HepG2 (cell line): Measurements from ENCODE around the gene APOA1. TPM values are rescaled to one million over a fixed set of nuclear protein-coding genes. Genes with fewer than 3 reads are reported as not detected.

ENCODE experiments used
- ATAC-seq: fragments of 200-7000 bp; cut with Tn5 transposase; 3 replicates; pipeline ENCODE4 v1.9.1; 2020; ENCODE audit warnings: mild to moderate bottlenecking, moderate library complexity
- BruUV-seq: library from RNA; stranded (reverse); fragments of 400-500 nt; replicated peaks from 2 replicates; lab custom pipeline; 2021; lab: Mats Ljungman, UMichigan
- CTCF ChIA-PET: fragments of 300-600 bp; formaldehyde crosslinking; extraction: SDS; loops from one replicate; lab custom pipeline; 2021; ENCODE audit warnings: low total read pairs, inconsistent platforms, low intra/inter-chr PET ratio; lab: Yijun Ruan, JAX
- POLR2A ChIA-PET: fragments of 350-600 bp; sonication (Branson Sonifier 250); formaldehyde crosslinking; loops from one replicate; lab custom pipeline; 2020; ENCODE audit warnings: antibody characterized with exemption, inconsistent platforms; lab: Yijun Ruan, JAX
- DNase-seq: peaks from one replicate; pipeline ENCODE4 v3.0.0-alpha.2; 2015; ENCODE audit warnings: low spot score
- FAIRE-seq: peaks from 3 replicates; lab custom pipeline; 2011; peaks lifted over from hg19 to GRCh38; lab: Jason Lieb, UNC
- H2AFZ ChIP-seq: one replicate; pipeline ENCODE4 v1.6.1; 2011; ENCODE audit warnings: low read length, inconsistent platforms
- H3K27ac ChIP-seq: fragments of 300-600 bp; 3 replicates; pipeline ENCODE4 v1.8.0; 2011; ENCODE audit warnings: mixed run types, mild to moderate bottlenecking, mixed read lengths, low read length, inconsistent platforms; ENCODE audit not compliant: insufficient read depth; ENCODE audit errors: extremely low read length
- H3K27me3 ChIP-seq, 2 experiments: fragments of 200-600 bp in 1 of 2; 2 replicates in 1 of 2; 3 replicates in 1 of 2; pipeline versions ENCODE4 v1.6.0 to v1.8.0; 2011; ENCODE audit warnings: low read length in 2 of 2, mild to moderate bottlenecking in 2 of 2, moderate library complexity in 2 of 2, inconsistent platforms in 1 of 2; ENCODE audit not compliant: insufficient read depth in 2 of 2, control insufficient read depth in 1 of 2
- H3K36me3 ChIP-seq, 2 experiments: fragments of 200-600 bp in 1 of 2; replicated peaks in 1 of 2; 2 replicates in 1 of 2; 3 replicates in 1 of 2; pipeline versions ENCODE4 v1.5.1 to v1.8.0; 2011; ENCODE audit warnings: low read length in 2 of 2, inconsistent platforms in 1 of 2; ENCODE audit not compliant: insufficient read depth in 2 of 2, control insufficient read depth in 1 of 2
- H3K4me1 ChIP-seq: 2 replicates; pipeline ENCODE4 v1.5.1; 2012; ENCODE audit warnings: low read length, inconsistent platforms; ENCODE audit not compliant: insufficient read depth
- H3K4me2 ChIP-seq: 2 replicates; pipeline ENCODE4 v1.6.0; 2011; ENCODE audit warnings: low read depth, low read length, inconsistent platforms
- H3K4me3 ChIP-seq, 3 experiments: fragments of 200-600 bp in 1 of 3; sonication (generic), shearing (Covaris generic) in 1 of 3; replicated peaks in 1 of 3; 2 replicates each; pipeline ENCODE4 v1.5.1; 2011 to 2016; ENCODE audit warnings: low read length in 3 of 3, inconsistent platforms in 2 of 3, low read depth in 2 of 3, mild to moderate bottlenecking in 2 of 3, control low read depth in 1 of 3, mixed read lengths in 1 of 3; ENCODE audit not compliant: insufficient read depth in 1 of 3
- H3K79me2 ChIP-seq: one replicate; pipeline ENCODE4 v1.6.1; 2011; ENCODE audit warnings: low read length, inconsistent platforms; ENCODE audit not compliant: insufficient read depth
- H3K9ac ChIP-seq: 2 replicates; pipeline ENCODE4 v1.6.0; 2011; ENCODE audit warnings: mild to moderate bottlenecking, low read depth, low read length, inconsistent platforms; ENCODE audit not compliant: insufficient read depth
- H3K9me3 ChIP-seq: 2 replicates; pipeline ENCODE4 v1.5.1; 2012; ENCODE audit warnings: mild to moderate bottlenecking, low read length
- H4K20me1 ChIP-seq: 2 replicates; pipeline ENCODE4 v1.6.0; 2011; ENCODE audit warnings: inconsistent platforms, mild to moderate bottlenecking, low read length, moderate library complexity; ENCODE audit not compliant: insufficient read depth
- HCFC1 ChIP-seq: fragments of 150-350 bp; IDR thresholded peaks from 2 replicates; pipeline ENCODE4 v1.6.1; 2014; ENCODE audit warnings: low read depth, low read length
- RBM22 ChIP-seq: fragments of 200-400 bp; formaldehyde crosslinking; optimal IDR thresholded peaks from 2 replicates; pipeline ENCODE3; 2017; ENCODE audit warnings: mild to moderate bottlenecking, low read length, moderate library complexity
- ZNF253 ChIP-seq: sonication (generic); formaldehyde crosslinking; IDR thresholded peaks from 2 replicates; pipeline ENCODE4 v1.8.0; 2022; ENCODE audit warnings: mild to moderate bottlenecking, missing genetic modification reagents, borderline replicate concordance
- ZNF713 ChIP-seq: sonication (generic); formaldehyde crosslinking; IDR thresholded peaks from 2 replicates; pipeline ENCODE4 v1.4.0; 2020; ENCODE audit warnings: mild to moderate bottlenecking, missing genetic modification reagents
- WGBS: methylation state at CpG from one replicate; pipeline ENCODE4 v1.1.6; 2017; ENCODE audit warnings: low lambda C conversion rate; 5-methylcytosine and 5-hydroxymethylcytosine counted together
- in situ Hi-C: cut with HindIII; loops from 2 replicates; pipeline ENCODE4 v1.10.0; 2017; ENCODE audit warnings: low pct_unique_long_range_greater_than_20kb; ENCODE audit not compliant: extremely low pct_ligation_motif_present
- intact Hi-C: fragments of 100-400 bp; cut with micrococcal nuclease; formaldehyde crosslinking; loops from one replicate; pipeline ENCODE4 v1.10.0; 2022; ENCODE audit not compliant: unreplicated experiment
- polyA plus RNA-seq, 8 experiments: library from polyadenylated mRNA; depleted of rRNA in 3 of 8; stranded (reverse) in 7 of 8; unstranded in 1 of 8; fragments of >200 nt; fragmentation: Illumina TruSeq in 4 of 8; extraction: Trizol in 4 of 8; gene quantifications; 2 replicates each; pipeline versions ENCODE4 v1.2.1 to v1.2.3, GENCODE V29; 2011 to 2016; ENCODE audit warnings: low read depth in 4 of 8, missing spikeins in 1 of 8, mixed read lengths in 1 of 8; ENCODE audit not compliant: insufficient read depth in 1 of 8
- total RNA-seq, 5 experiments: library from RNA; depleted of rRNA; stranded (reverse); fragments of >200 nt; fragmentation: Illumina TruSeq; extraction: Trizol; gene quantifications; 2 replicates each; pipeline ENCODE4 v1.2.3, GENCODE V29; 2016; ENCODE audit warnings: low read depth in 1 of 5
- TF ChIP-seq, protein P1 (sequence below): sonication (generic); formaldehyde crosslinking; IDR thresholded peaks from 2 replicates; pipeline ENCODE4 v1.4.0; 2020; ENCODE audit warnings: mild to moderate bottlenecking, missing genetic modification reagents
- TF ChIP-seq, protein P2 (sequence below): sonication (generic); formaldehyde crosslinking; IDR thresholded peaks from 2 replicates; pipeline ENCODE4 v1.4.0; 2020; ENCODE audit warnings: mild to moderate bottlenecking, missing genetic modification reagents
- TF ChIP-seq, protein P3 (sequence below): sonication (generic); formaldehyde crosslinking; IDR thresholded peaks from 2 replicates; pipeline ENCODE4 v1.8.1; 2022; ENCODE audit warnings: low read depth, mild to moderate bottlenecking, missing genetic modification reagents

APOA1 gene
- total and polyA plus RNA-seq, 2 of the 13 experiments (the other 11 are each of a cell fraction or from before 2014, with no cell fraction given): 1,973 to 5,485 TPM

DNA sequence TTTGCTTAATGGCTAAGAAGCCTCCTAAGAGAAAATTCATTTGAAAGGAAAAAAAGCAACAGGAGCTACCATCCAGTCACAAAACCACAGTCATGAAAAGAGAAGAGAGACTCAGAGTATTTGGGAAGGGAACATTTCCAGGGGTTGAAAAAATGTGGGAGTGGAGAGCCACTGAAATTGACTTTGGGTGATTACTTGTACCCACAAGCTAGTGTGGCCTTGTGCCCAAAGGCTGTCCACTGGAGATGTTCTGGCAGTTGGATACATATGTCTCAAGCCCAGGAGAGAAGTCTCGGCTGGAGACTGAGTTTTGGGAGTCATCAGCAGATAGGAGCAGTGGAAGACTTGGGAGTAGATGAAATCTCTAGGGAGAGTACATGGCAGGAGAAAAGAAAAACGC, 42.6 kb downstream of the APOA1 start:
- no peak overlapping the region for H3K4me3 ChIP-seq
- H3K9me3 ChIP-seq: no peaks in the 10 kb centered on the region
- DNase-seq: no peak
- no peaks in the 10 kb centered on the region; a peak in 1 of 5 replicates for H3K27me3 ChIP-seq
- no peak overlapping the region for H3K9ac ChIP-seq
- H3K4me1 ChIP-seq: peaks cover 76% of the 10 kb centered on the region
- H3K79me2 ChIP-seq: peaks cover 13% of the 10 kb centered on the region
- ChIA-PET POLR2A (interaction anchor here (12.0 to 17.3 kb wide), 2 partner anchors 12 to 35 kb away, joined by 291 to 1365 read pairs; partner anchors contain the start of genes APOA1, APOA4 and APOC3), CTCF (no interaction called here)
- in situ Hi-C loops: loop anchor here (5.0 to 10.0 kb wide), 2 partner anchors 42 to 300 kb away; partner anchors contain the start of genes APOA1 and SIK3
- no peak overlapping the region for H3K4me2 ChIP-seq
- no peak overlapping the region for H2AFZ ChIP-seq
- ATAC-seq: no peak
- 98% methylated on average over 2 of the region's 2 CpGs for WGBS
- no TSS peak for BruUV-seq
- intact Hi-C loops: no loop called here
- no peak for FAIRE-seq
- TF ChIP-seq ZNF253 (CRISPR knock-in tag) (no peak), RBM22 (no peak), HCFC1 (no peak), ZNF713 (CRISPR knock-in tag) (no peak)
- TF ChIP-seq, protein P1, sequence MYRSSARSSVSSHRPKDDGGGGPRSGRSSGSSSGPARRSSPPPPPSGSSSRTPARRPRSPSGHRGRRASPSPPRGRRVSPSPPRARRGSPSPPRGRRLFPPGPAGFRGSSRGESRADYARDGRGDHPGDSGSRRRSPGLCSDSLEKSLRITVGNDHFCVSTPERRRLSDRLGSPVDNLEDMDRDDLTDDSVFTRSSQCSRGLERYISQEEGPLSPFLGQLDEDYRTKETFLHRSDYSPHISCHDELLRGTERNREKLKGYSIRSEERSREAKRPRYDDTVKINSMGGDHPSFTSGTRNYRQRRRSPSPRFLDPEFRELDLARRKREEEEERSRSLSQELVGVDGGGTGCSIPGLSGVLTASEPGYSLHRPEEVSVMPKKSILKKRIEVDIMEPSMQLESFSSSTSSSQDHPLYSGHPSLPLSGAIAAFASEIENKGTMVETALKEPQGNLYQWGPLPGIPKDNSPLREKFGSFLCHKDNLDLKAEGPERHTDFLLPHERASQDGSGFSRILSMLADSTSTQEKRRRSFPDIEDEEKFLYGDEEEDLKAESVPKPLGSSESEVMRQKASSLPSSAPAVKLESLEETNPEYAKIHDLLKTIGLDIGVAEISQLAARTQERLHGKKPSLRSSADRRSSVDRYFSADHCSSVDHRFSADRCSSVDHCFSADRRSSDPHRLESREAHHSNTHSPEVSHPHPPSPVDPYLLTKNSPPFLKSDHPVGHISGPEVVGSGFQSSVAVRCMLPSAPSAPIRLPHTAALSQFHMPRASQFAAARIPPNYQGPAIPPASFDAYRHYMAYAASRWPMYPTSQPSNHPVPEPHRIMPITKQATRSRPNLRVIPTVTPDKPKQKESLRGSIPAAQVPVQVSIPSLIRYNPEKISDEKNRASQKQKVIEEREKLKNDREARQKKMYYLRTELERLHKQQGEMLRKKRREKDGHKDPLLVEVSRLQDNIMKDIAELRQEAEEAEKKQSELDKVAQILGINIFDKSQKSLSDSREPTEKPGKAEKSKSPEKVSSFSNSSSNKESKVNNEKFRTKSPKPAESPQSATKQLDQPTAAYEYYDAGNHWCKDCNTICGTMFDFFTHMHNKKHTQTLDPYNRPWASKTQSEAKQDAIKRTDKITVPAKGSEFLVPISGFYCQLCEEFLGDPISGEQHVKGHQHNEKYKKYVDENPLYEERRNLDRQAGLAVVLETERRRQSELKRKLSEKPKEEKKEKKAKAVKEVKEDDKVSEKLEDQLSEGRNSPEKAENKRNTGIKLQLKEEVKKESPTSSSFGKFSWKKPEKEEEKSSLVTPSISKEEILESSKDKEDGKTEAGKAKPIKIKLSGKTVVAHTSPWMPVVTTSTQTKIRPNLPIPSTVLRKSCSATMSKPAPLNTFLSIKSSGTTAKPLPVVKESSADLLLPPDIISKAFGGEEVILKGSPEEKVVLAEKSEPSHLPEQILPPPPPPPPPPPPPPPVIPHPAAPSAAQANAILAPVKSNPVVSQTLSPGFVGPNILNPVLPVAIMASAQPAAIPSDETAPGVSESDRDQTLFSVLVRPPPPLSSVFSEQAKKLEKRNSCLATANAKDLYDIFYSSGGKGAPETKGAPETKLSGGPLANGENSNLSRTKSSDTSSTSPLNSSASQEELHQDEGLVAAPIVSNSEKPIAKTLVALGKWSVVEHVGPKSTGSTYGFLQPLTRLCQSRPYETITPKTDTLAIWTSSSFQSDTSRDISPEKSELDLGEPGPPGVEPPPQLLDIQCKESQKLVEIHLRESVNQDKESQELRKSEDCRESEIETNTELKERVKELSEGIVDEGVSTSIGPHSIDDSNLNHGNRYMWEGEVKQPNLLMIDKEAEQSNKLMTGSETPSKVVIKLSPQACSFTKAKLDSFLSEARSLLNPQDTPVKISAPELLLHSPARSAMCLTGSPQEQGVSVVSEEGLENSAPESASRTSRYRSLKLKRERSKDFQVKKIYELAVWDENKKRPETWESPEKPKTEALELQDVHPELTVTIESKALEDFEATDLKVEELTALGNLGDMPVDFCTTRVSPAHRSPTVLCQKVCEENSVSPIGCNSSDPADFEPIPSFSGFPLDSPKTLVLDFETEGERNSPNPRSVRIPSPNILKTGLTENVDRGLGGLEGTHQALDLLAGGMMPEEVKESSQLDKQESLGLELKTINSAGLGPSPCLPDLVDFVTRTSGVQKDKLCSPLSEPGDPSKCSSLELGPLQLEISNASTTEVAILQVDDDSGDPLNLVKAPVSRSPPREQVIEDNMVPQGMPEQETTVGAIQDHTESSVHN (CRISPR knock-in tag): no peak
- TF ChIP-seq, protein P2, sequence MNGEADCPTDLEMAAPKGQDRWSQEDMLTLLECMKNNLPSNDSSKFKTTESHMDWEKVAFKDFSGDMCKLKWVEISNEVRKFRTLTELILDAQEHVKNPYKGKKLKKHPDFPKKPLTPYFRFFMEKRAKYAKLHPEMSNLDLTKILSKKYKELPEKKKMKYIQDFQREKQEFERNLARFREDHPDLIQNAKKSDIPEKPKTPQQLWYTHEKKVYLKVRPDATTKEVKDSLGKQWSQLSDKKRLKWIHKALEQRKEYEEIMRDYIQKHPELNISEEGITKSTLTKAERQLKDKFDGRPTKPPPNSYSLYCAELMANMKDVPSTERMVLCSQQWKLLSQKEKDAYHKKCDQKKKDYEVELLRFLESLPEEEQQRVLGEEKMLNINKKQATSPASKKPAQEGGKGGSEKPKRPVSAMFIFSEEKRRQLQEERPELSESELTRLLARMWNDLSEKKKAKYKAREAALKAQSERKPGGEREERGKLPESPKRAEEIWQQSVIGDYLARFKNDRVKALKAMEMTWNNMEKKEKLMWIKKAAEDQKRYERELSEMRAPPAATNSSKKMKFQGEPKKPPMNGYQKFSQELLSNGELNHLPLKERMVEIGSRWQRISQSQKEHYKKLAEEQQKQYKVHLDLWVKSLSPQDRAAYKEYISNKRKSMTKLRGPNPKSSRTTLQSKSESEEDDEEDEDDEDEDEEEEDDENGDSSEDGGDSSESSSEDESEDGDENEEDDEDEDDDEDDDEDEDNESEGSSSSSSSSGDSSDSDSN (CRISPR knock-in tag): no peak
- TF ChIP-seq, protein P3, sequence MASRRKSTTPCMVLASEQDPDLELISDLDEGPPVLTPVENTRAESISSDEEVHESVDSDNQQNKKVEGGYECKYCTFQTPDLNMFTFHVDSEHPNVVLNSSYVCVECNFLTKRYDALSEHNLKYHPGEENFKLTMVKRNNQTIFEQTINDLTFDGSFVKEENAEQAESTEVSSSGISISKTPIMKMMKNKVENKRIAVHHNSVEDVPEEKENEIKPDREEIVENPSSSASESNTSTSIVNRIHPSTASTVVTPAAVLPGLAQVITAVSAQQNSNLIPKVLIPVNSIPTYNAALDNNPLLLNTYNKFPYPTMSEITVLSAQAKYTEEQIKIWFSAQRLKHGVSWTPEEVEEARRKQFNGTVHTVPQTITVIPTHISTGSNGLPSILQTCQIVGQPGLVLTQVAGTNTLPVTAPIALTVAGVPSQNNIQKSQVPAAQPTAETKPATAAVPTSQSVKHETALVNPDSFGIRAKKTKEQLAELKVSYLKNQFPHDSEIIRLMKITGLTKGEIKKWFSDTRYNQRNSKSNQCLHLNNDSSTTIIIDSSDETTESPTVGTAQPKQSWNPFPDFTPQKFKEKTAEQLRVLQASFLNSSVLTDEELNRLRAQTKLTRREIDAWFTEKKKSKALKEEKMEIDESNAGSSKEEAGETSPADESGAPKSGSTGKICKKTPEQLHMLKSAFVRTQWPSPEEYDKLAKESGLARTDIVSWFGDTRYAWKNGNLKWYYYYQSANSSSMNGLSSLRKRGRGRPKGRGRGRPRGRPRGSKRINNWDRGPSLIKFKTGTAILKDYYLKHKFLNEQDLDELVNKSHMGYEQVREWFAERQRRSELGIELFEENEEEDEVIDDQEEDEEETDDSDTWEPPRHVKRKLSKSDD (CRISPR knock-in tag): no peak
- H3K27ac ChIP-seq: no peak overlapping the region
- no peaks in the 10 kb centered on the region for H4K20me1 ChIP-seq
- H3K36me3 ChIP-seq: no peaks in the 10 kb centered on the region
